ENCODE measurements around the gene BOC.

- TF ChIP-seq EZH2 (IDR thresholded peaks at IDR 0.05; ENCODE audit: insufficient read depth, poor library complexity, severe bottlenecking) (no peak), EZH2phosphoT487 (IDR thresholded peaks at IDR 0.05; ENCODE audit: insufficient read depth, low read depth) (no peak)
Observed at GRCh38 chr3:113185194-113185835, 26.0 kb upstream of the BOC start.
